ENCODE measurements around the gene VGLL4.

Gene VGLL4

DNA sequence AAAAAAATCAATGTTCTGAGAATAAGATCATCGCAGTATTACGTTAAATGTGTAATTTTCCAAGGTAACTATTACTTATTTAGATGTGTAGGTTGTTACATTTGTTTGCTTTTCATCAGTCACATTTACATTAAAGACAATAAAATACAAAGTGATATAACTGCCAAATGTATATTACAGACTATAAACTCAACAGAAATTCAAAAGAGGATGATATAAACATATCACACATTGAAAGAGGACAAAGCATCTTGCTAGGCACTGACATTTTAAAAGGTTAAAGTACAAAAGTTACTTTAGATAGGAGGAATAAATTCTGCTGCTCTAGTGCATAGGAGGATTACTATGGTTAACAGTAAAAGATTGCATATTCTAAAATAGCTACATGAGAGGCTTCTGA lies 16.1 kb downstream of the VGLL4 start:
- DNase-seq (ENCODE audit: low read depth): no peak

- DNase-seq (ENCODE audit: low read depth): no peak
Measured at GRCh38 chr3:11626084-11626463, 17.6 kb downstream of the VGLL4 start.

DNA sequence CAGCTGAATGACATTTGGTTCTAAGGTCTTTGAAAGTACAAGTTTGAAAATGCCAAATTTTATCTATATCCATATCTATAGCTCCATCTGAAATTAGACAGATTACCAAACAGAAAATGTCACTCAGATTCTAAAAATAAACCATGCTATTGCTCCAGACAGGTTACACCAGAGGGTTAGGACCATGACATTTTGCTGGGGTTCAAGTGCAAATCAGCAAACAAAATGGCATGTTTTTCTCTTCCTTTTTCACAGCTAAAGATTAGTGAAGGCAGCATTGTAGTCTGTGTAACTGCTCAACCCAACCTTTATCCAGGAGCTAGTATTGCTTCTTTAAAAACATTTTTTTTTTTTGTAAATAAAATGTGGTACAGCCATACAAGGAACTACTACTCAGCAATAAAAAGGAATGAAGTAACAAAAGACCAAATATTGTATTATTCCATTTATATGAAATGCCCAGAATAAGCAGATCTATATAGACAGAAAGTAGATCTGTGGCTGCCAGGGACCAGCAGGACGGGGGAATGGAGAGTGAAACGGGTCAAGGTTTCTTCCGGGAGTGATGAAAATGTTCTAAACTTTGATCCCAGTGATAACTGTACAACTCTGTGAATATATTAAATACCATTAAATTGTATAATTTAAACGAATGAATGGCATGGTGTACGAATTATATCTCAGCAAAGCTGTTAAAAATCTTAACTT lies 18.2 kb downstream of the VGLL4 start:
- no peak for DNase-seq (ENCODE audit: low read depth)

DNA sequence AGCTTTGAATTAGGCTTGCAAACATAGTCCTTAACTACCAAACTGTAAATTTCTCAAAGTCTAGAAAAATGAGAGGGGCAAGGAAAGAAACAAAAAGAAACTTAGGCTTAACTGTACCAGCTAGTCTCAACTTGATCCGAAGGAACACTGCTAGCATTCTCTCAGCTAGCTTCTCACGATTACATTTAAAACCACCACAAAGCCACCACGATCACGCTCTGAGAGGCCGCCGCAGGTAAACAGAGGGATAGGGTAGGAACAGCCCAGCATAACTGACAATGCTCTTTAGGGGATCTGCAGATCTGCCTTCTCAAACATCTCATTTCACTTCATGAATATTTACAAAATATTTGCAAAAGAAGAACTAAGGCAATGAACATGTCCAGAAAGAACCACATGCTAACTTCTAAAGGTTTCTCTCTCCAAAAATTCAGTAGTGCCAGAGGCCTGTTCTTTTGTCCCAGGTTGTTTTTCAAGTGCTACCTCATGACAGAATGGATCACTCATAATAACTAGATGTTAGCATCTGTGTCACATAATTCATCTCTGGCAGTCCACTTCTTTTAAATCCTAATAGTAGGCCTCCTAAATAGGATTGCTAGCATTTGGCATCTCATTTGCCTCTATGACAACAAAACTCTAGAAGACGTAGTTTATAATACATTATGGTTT lies 18.9 kb downstream of the VGLL4 start:
- no peak for DNase-seq (ENCODE audit: low read depth)

GRCh38 chr3:11624161-11624560 lies 19.6 kb downstream of the VGLL4 start:
- no peak for DNase-seq (ENCODE audit: low read depth)

DNA sequence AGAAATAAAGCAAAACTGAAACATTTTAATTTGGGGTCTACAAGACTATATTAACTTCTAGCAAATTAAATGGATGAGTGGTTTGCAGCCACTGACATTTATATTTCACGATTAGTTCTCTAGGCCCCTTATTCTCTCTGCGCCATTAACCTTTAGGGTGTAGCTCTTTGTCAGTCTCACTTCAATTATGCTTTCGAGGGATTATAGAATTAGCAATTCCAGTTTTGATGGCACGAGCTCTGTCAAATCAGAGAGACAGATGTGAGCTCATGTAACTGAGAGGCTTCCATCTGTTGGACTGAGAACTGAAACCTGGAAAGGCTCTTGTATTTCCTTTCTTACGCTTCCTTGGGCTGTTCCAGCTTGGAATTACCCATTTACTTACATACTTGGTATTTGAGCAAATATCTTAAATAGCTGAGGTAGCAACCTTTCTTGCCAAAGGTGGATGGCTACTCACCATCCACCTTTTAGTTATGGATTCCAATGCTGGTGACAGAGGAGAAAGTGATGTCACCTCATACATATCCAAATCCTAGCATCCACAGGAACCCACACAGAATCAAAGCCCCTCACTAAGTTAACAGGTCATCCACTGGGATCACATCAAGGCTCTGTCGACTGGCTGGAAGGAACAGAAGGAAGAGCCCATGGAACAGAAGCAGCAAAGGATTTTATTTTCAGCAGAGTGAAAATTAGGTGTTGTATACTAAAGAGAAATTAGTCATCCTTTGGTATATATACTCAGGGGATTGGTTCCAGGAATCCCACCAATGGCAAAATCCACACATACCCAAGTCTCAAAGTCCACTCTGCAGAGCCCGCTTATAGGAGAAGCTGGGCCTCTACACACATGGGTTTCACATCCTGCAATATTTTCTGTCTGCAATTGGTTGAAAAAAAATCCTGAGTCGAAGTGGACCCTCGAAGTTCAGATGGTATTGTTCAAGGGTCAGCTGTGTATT lies 20.8 kb downstream of the VGLL4 start:
- no peak for DNase-seq (ENCODE audit: low read depth)

- no peak for DNase-seq (ENCODE audit: low read depth)
Measured at GRCh38 chr3:11621077-11621476, 22.6 kb downstream of the VGLL4 start.

DNA sequence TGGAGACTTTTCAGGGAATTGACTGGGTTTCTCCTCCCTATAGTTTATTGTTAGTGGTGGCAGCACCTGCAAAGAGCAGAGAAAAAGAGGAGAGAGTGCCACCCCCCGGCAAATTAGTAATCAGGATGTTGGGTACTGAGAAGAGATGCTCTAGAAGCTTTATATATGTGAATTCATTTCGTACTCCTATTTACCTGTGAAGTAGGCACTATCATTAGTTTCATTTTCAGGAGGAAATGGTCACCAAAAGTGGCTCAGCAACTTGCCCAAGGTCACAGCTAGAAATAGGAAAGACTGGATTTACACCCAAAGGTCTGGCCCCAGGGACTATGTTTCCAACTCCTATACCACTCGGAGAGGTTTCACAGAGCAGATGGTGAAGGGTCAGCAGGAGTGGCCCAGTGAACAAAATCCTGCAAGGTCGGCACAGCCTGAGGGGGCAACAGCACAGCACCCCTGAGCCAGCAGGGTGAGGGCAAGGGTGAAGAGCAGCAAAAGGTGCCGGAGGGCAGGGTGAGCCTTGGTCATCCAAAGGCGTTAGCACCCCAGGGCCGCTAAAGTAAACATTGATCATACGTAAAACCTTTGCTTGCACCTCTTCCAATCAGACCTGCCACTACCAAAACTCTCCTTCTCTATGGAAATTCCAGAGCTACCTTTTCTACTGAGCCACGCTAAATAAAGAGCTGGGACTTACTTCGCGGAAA lies 23.6 kb downstream of the VGLL4 start:
- DNase-seq (ENCODE audit: low read depth): no peak

- DNase-seq (ENCODE audit: low read depth): no peak
Measured at GRCh38 chr3:11619461-11619860, 24.3 kb downstream of the VGLL4 start.

DNA sequence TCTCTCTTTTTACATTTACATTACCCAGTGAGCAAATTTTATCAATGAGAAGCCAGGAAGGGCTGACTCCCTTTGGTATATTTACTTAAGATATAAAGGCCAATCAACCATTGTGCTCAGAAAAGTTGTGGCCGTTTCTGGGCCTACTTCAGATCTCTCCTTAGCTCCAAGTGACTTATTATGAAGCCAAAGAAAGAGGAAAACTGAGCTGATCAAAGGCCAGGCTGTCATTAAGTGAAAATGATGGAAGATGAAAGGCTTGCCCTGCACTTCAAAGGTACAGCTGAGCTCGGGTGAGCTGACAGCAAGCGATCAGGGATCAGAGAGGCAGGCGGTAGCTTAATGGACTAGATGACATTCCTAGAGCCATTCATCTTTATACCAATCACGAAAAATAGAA lies 24.8 kb downstream of the VGLL4 start:
- DNase-seq (ENCODE audit: low read depth): no peak

GRCh38 chr3:11616551-11616950 lies 27.2 kb downstream of the VGLL4 start:
- DNase-seq (ENCODE audit: low read depth): no peak

DNA sequence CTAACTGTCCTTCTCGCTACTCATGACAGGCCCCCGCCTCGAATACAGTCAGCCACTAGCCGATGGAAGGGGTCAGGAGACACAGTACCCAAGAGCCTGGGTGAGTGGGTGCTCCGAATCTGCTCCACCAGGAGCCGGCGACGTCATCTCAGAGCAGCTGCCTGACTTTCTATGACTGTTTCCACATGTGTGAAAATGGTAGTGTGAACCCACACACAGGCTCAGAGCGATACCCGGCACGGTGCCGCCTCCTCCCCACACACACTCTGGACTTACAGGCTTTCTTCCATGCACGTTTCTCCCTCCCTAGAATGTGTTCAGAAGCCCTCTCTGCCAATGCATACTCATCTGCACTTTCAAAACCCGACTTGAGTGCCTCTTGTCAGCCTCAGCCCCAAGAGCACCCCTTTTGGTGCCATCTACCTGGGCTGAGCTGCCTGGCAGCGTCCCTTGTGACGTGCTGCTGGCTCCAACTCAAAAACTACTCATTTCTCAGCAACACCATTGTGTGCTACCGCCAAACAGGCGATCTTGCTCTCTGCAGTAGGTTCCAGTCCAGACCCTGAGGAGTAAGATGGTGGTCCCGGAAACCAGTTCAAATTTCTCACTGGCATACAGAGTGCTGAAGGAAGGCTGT lies 29.7 kb downstream of the VGLL4 start:
- DNase-seq (ENCODE audit: low read depth): no peak

GRCh38 chr3:11613319-11613718 lies 30.4 kb downstream of the VGLL4 start:
- no peak for DNase-seq (ENCODE audit: low read depth)

- no peak for DNase-seq (ENCODE audit: low read depth)
Measured at GRCh38 chr3:11612515-11613188, 31.1 kb downstream of the VGLL4 start.

DNA sequence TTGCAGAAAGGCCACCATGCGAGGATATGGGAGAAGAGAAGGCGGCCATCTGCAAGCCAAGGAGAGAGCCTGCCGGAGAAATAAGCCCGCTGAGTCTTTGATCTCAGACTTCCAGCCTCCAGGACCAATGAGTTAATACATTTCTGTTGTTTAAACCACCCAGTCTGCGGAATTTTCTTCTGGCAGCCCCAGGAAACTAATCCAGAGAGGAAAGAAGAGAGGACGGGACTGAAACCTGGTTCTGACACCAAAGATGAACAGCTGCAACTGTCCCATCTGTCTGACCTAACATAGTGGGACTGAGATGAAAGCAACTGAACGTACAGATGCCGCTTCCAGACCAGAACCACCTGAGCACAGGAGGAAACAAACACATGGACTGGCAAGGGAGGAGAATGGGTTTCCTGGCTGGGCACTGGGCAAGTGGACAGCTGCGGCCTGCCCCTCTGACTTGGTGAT lies 32.3 kb downstream of the VGLL4 start:
- DNase-seq (ENCODE audit: low read depth): no peak

DNA sequence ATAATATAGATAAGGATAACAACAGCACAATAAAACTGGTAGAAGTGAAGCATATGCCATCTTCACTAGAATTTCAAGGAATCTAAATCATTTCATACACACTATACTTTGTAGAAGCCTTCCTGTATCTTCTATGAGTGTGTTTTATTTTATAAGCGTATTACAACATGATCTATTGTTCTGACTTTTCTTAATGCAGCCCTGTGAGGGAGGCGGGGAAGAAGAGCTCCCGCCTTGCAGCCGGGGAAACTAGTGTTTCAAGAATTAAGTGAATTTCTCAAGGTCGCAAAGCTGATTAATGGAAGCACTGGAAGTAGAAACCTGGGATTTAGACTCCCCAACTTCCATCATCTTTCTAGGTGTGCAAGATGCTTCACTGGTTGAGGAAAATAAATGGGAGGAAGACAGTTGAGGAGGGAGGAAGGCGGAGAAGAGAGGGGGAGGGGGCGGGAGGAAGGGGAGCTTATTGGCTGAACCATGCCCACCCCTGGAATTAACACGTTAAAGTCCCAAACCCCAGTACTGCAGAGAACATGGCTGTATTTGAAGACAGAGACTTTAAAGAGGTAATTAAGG lies 32.9 kb downstream of the VGLL4 start:
- no peak for DNase-seq (ENCODE audit: low read depth)

- no peak for DNase-seq (ENCODE audit: low read depth)
Measured at GRCh38 chr3:11610044-11610671, 33.6 kb downstream of the VGLL4 start.

- no peak for DNase-seq (ENCODE audit: low read depth)
Measured at GRCh38 chr3:11609481-11609880, 34.2 kb downstream of the VGLL4 start.

GRCh38 chr3:11607816-11608215 lies 35.9 kb downstream of the VGLL4 start:
- no peak for DNase-seq (ENCODE audit: low read depth)

- no peak for DNase-seq (ENCODE audit: low read depth)
Measured at GRCh38 chr3:11606865-11607440, 36.8 kb downstream of the VGLL4 start.
